Erythroblast (primary cell): ENCODE data around the gene FNDC3B.

Experiments used
- GATA1 ChIP-seq: IDR thresholded peaks from 2 replicates; pipeline ENCODE4 v1.6.1; 2011; ENCODE audit warnings: low read depth, mild to moderate bottlenecking, control low read depth, low read length, moderate library complexity
- POLR2A ChIP-seq: IDR thresholded peaks from 2 replicates; pipeline ENCODE4 v1.6.1; 2011; ENCODE audit warnings: mild to moderate bottlenecking, low read length

GRCh38 chr3:172296975-172297332, 257.6 kb downstream of the FNDC3B start:
- no peak for TF ChIP-seq POLR2A
- no peak for TF ChIP-seq GATA1
